H9 (cell line): ENCODE data around the gene LRRC10. TPM values are rescaled to one million over a fixed set of nuclear protein-coding genes. Genes with fewer than 3 reads are reported as not detected.

ENCODE experiments used
- DNase-seq: peaks from one replicate; pipeline ENCODE4 v3.0.0-alpha.2; 2017
- H2AFZ ChIP-seq: one replicate; pipeline ENCODE4 v1.6.1; 2013; ENCODE audit warnings: mild to moderate bottlenecking, low read length, control low read depth, moderate library complexity
- H2AK5ac ChIP-seq: 2 replicates; pipeline ENCODE4 v1.6.1; 2013; ENCODE audit warnings: low read length, control low read depth, mixed read lengths; ENCODE audit not compliant: insufficient read length
- H2BK120ac ChIP-seq: one replicate; pipeline ENCODE4 v1.6.1; 2013; ENCODE audit warnings: low read depth, mild to moderate bottlenecking, low read length, control low read depth, inconsistent platforms; ENCODE audit not compliant: poor library complexity, severe bottlenecking
- H2BK12ac ChIP-seq: 2 replicates; pipeline ENCODE4 v1.6.1; 2013; ENCODE audit warnings: low read length, control low read depth, mixed read lengths, low read depth; ENCODE audit not compliant: insufficient read length
- H2BK15ac ChIP-seq: 2 replicates; pipeline ENCODE4 v1.6.1; 2013; ENCODE audit warnings: low read depth, low read length, control low read depth
- H2BK20ac ChIP-seq: one replicate; pipeline ENCODE4 v1.6.1; 2013; ENCODE audit warnings: low read depth, mild to moderate bottlenecking, low read length, control low read depth, inconsistent platforms; ENCODE audit not compliant: poor library complexity, severe bottlenecking
- H2BK5ac ChIP-seq: 2 replicates; pipeline ENCODE4 v1.6.1; 2013; ENCODE audit warnings: low read length, control low read depth, mixed read lengths; ENCODE audit not compliant: insufficient read length
- H3K14ac ChIP-seq: 2 replicates; pipeline ENCODE4 v1.6.1; 2013; ENCODE audit warnings: low read length, control low read depth; ENCODE audit not compliant: insufficient read depth
- H3K18ac ChIP-seq: 2 replicates; pipeline ENCODE4 v1.6.1; 2013; ENCODE audit warnings: low read depth, mild to moderate bottlenecking, mixed read lengths, low read length, control low read depth; ENCODE audit not compliant: insufficient read length
- H3K23ac ChIP-seq: 2 replicates; pipeline ENCODE4 v1.6.1; 2013; ENCODE audit warnings: low read length, control low read depth, mixed read lengths, low read depth; ENCODE audit not compliant: insufficient read length
- H3K23me2 ChIP-seq: 2 replicates; pipeline ENCODE4 v1.6.1; 2013; ENCODE audit warnings: low read depth, mild to moderate bottlenecking, mixed read lengths, low read length, control low read depth; ENCODE audit not compliant: insufficient read length, poor library complexity, severe bottlenecking
- H3K27ac ChIP-seq: 2 replicates; pipeline ENCODE4 v1.5.1; 2013; ENCODE audit warnings: low read length, control low read depth, mixed read lengths, low read depth; ENCODE audit not compliant: insufficient read length
- H3K27me3 ChIP-seq: 2 replicates; pipeline ENCODE4 v1.6.1; 2013; ENCODE audit warnings: low read length, control low read depth, inconsistent platforms; ENCODE audit not compliant: insufficient read depth
- H3K4ac ChIP-seq: 2 replicates; pipeline ENCODE4 v1.6.1; 2013; ENCODE audit warnings: low read depth, mild to moderate bottlenecking, control low read depth, inconsistent platforms, low read length, moderate library complexity
- H3K4me1 ChIP-seq: 2 replicates; pipeline ENCODE4 v1.6.1; 2013; ENCODE audit warnings: low read length, control low read depth, inconsistent platforms; ENCODE audit not compliant: insufficient read depth
- H3K4me2 ChIP-seq: 2 replicates; pipeline ENCODE4 v1.6.1; 2013; ENCODE audit warnings: low read length, control low read depth, mixed read lengths; ENCODE audit not compliant: insufficient read length, insufficient read depth
- H3K56ac ChIP-seq: 2 replicates; pipeline ENCODE4 v1.6.1; 2013; ENCODE audit warnings: low read depth, mild to moderate bottlenecking, mixed read lengths, low read length, control low read depth; ENCODE audit not compliant: insufficient read length
- H3K79me1 ChIP-seq: 2 replicates; pipeline ENCODE4 v1.6.1; 2013; ENCODE audit warnings: low read depth, mild to moderate bottlenecking, moderate library complexity, low read length, control low read depth, inconsistent platforms; ENCODE audit not compliant: insufficient read depth, poor library complexity, severe bottlenecking
- H3K79me2 ChIP-seq: 2 replicates; pipeline ENCODE4 v1.6.1; 2013; ENCODE audit warnings: low read length, control low read depth, inconsistent platforms; ENCODE audit not compliant: insufficient read depth
- H3K9ac ChIP-seq: 2 replicates; pipeline ENCODE4 v1.6.1; 2013; ENCODE audit warnings: low read length, control low read depth, mixed read lengths; ENCODE audit not compliant: insufficient read length; ENCODE audit errors: extremely low read depth
- H3K9me3 ChIP-seq: one replicate; pipeline ENCODE4 v1.6.1; 2013; ENCODE audit warnings: low read depth, low read length, inconsistent platforms; ENCODE audit not compliant: control insufficient read depth
- H3T11ph ChIP-seq: one replicate; pipeline ENCODE4 v1.6.1; 2013; ENCODE audit warnings: mild to moderate bottlenecking, low read length, control low read depth, inconsistent platforms
- H4K20me1 ChIP-seq: one replicate; pipeline ENCODE4 v1.6.1; 2013; ENCODE audit not compliant: control insufficient read depth, insufficient read length, insufficient read depth
- H4K5ac ChIP-seq: 2 replicates; pipeline ENCODE4 v1.6.1; 2013; ENCODE audit warnings: low read depth, mild to moderate bottlenecking, mixed read lengths, low read length, control low read depth; ENCODE audit not compliant: insufficient read length
- H4K8ac ChIP-seq: replicated peaks from 2 replicates; pipeline ENCODE4 v1.6.1; 2013; ENCODE audit warnings: low read length, control low read depth, mixed read lengths, low read depth; ENCODE audit not compliant: insufficient read length
- H4K91ac ChIP-seq: 2 replicates; pipeline ENCODE4 v1.6.1; 2013; ENCODE audit warnings: low read depth, mild to moderate bottlenecking, moderate library complexity, mixed read lengths, low read length, control low read depth; ENCODE audit not compliant: insufficient read length
- H3K27ac Mint-ChIP-seq, 3 experiments: 2 replicates in 2 of 3; 3 replicates in 1 of 3; pipeline ENCODE4 v1.8.0; 2020 to 2021; ENCODE audit warnings: mixed read lengths in 3 of 3, mild to moderate bottlenecking in 1 of 3, moderate library complexity in 1 of 3
- H3K27me3 Mint-ChIP-seq: 2 replicates; pipeline ENCODE4 v1.8.0; 2021; ENCODE audit warnings: low read depth, mild to moderate bottlenecking, moderate library complexity, mixed read lengths
- H3K36me3 Mint-ChIP-seq, 3 experiments: 2 replicates in 2 of 3; 3 replicates in 1 of 3; pipeline ENCODE4 v1.8.0; 2020 to 2021; ENCODE audit warnings: low read depth in 3 of 3, mixed read lengths in 3 of 3; ENCODE audit not compliant: insufficient read depth in 1 of 3
- H3K4me1 Mint-ChIP-seq, 2 experiments: 2 replicates each; pipeline ENCODE4 v1.8.0; 2020; ENCODE audit warnings: mixed read lengths in 2 of 2
- H3K4me3 Mint-ChIP-seq, 2 experiments: 2 replicates in 1 of 2; 3 replicates in 1 of 2; pipeline ENCODE4 v1.8.0; 2020 to 2021; ENCODE audit warnings: mild to moderate bottlenecking in 2 of 2, mixed read lengths in 2 of 2, moderate library complexity in 1 of 2
- H3K9me3 Mint-ChIP-seq, 2 experiments: 2 replicates in 1 of 2; 3 replicates in 1 of 2; pipeline ENCODE4 v1.8.0; 2020; ENCODE audit warnings: mild to moderate bottlenecking in 2 of 2, mixed read lengths in 2 of 2, moderate library complexity in 1 of 2
- WGBS: extraction: QIAGEN DNeasy Blood & Tissue Kit; methylation state at CpG from one replicate; pipeline ENCODE4 v1.1.7; 2013; ENCODE audit warnings: missing lambda C conversion rate, low lambda C conversion rate, mixed read lengths; ENCODE audit not compliant: insufficient read length; ENCODE audit errors: extremely low coverage; 5-methylcytosine and 5-hydroxymethylcytosine counted together
- total RNA-seq: library from RNA; stranded (reverse); gene quantifications from 2 replicates; pipeline ENCODE4 v1.2.1, GENCODE V29; 2021
- TF ChIP-seq, protein P1 (sequence below): fragments of 200-600 bp; sonication (generic); conservative IDR thresholded peaks from 3 replicates; pipeline ENCODE4 v1.8.0; 2021; ENCODE audit warnings: antibody characterized with exemption, mild to moderate bottlenecking

LRRC10 gene
- total RNA-seq, 1 experiment from 2014 or later, result not detected

DNA sequence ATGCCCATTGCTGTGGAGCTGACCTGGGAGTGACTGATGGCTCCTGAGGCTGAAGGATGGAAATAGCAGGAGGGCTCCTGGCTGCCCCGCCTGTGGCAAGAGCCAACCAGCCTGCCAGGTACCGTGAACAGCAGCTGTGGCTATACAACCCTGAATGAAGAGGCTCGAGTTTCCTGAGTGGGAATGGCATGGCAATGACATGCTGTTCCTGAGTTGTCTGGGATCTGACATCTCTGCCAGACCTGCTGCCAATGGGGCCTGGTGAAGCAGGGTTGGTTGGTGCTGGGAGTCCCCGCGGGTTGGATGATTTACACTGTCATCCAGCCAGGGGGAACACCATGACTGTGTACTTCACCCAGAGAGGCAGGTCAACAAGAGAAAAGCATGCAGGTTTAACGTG lies 31.8 kb upstream of the LRRC10 start:
- H2BK5ac ChIP-seq, result no peak overlapping the region
- Mint-ChIP-seq H3K27ac (no peak overlapping the region), H3K9me3 (no peaks in the 10 kb centered on the region), H3K4me3 (no peak overlapping the region), H3K4me1 (no peaks in the 10 kb centered on the region), H3K36me3 (no peaks in the 10 kb centered on the region), H3K27me3 (no peaks in the 10 kb centered on the region; the same call in 1 of the 2 replicates)
- no peaks in the 10 kb centered on the region for H3K79me1 ChIP-seq
- H3K4me2 ChIP-seq, result no peak overlapping the region
- H2BK20ac ChIP-seq, result no peak overlapping the region
- H3K79me2 ChIP-seq, result no peaks in the 10 kb centered on the region
- no peak overlapping the region for H2BK15ac ChIP-seq
- no peaks in the 10 kb centered on the region for H3K23me2 ChIP-seq
- H3T11ph ChIP-seq, result no peak overlapping the region
- H3K4me1 ChIP-seq, result no peaks in the 10 kb centered on the region
- no peak overlapping the region for H3K14ac ChIP-seq
- TF ChIP-seq, protein P1, sequence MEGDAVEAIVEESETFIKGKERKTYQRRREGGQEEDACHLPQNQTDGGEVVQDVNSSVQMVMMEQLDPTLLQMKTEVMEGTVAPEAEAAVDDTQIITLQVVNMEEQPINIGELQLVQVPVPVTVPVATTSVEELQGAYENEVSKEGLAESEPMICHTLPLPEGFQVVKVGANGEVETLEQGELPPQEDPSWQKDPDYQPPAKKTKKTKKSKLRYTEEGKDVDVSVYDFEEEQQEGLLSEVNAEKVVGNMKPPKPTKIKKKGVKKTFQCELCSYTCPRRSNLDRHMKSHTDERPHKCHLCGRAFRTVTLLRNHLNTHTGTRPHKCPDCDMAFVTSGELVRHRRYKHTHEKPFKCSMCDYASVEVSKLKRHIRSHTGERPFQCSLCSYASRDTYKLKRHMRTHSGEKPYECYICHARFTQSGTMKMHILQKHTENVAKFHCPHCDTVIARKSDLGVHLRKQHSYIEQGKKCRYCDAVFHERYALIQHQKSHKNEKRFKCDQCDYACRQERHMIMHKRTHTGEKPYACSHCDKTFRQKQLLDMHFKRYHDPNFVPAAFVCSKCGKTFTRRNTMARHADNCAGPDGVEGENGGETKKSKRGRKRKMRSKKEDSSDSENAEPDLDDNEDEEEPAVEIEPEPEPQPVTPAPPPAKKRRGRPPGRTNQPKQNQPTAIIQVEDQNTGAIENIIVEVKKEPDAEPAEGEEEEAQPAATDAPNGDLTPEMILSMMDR, result no peak
- no peak overlapping the region for H4K91ac ChIP-seq
- no peak overlapping the region for H3K9ac ChIP-seq
- H4K5ac ChIP-seq, result no peak overlapping the region
- H3K9me3 ChIP-seq, result no peaks in the 10 kb centered on the region
- no peak overlapping the region for H3K18ac ChIP-seq
- no peak overlapping the region for H2BK12ac ChIP-seq
- no peaks in the 10 kb centered on the region for H4K20me1 ChIP-seq
- no CpG with 5 or more reads among the region's 6 CpGs for WGBS
- DNase-seq, result no peak
- H3K56ac ChIP-seq, result no peak overlapping the region
- H3K4ac ChIP-seq, result no peak overlapping the region
- no peak overlapping the region for H4K8ac ChIP-seq
- no peak overlapping the region for H2AK5ac ChIP-seq
- no peak overlapping the region for H3K23ac ChIP-seq
- no peaks in the 10 kb centered on the region for H3K27me3 ChIP-seq
- H2AFZ ChIP-seq, result no peak overlapping the region
- H3K27ac ChIP-seq, result no peak overlapping the region
- no peak overlapping the region for H2BK120ac ChIP-seq
